GM18526 (cell line): ENCODE results near the gene TMEM154.

Source experiments
- POLR2A ChIP-seq: IDR thresholded peaks from 3 replicates; pipeline ENCODE4 v1.6.1; 2011; ENCODE audit not compliant: insufficient read length; ENCODE audit errors: extremely low read depth

TMEM154 gene

GRCh38 chr4:152594978-152595925, 84.5 kb downstream of the TMEM154 start:
- no peak for TF ChIP-seq POLR2A

DNA sequence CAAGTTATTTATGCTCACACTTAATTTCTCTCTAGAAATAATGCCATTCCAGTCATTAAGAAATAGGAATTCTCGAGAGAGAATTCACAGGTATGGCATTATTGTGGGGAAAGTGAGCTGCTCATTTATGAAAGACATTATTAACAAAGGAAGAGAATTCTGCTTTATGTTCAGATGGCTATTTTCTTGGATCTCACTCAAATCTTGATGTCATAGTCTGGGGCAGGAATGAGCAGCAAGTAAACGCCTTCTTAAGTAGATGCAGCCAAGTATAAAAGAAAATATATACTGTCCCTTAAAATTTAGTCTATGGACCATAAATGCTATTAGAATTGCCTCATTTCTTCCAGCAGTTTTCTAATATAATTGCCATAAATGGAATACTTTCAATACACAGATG, 85.7 kb downstream of the TMEM154 start:
- TF ChIP-seq POLR2A, result no peak

- no peak for TF ChIP-seq POLR2A
These were observed 87.9 kb downstream of the TMEM154 start for GRCh38 chr4:152591876-152592275.

DNA sequence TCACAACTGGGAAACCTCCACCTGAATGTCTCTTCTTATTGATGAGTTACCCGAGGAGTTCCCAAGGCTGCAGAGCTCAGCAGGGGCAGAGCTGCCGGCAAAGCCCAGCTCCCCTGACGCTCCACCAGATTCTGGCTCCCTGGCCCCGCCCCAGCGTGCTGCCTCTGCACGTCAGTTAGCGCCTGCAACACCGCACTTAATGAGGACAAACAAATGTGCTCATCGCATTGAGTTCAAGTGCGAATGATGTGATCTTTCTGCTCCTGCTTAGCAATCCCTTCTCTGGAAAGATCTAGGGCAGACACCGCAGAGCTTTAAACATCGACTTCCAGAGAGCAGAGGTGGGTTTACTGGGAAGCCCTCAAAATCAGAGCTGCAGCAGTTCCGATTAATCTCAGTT, 88.4 kb downstream of the TMEM154 start:
- no peak for TF ChIP-seq POLR2A

GRCh38 chr4:152590179-152591031, 89.4 kb downstream of the TMEM154 start:
- TF ChIP-seq POLR2A, result no peak

DNA sequence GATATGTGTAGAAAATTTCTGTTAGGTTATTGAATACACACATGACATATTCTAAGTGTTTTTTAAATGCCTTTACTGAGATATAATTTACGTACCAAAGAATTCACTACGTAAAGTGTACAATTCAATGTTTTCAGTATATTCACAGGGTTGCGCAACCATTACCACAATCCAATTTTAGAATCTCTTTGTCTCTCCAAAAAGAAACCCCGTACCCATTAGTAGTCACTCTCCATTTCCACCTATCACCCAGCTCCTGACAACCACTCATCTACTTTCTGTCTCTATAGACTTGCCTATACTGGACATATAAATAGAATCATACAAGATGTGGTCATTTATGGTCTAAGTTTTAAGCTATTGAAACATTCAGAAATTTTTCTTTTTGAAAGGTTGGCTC, 90.9 kb downstream of the TMEM154 start:
- TF ChIP-seq POLR2A, result no peak

DNA sequence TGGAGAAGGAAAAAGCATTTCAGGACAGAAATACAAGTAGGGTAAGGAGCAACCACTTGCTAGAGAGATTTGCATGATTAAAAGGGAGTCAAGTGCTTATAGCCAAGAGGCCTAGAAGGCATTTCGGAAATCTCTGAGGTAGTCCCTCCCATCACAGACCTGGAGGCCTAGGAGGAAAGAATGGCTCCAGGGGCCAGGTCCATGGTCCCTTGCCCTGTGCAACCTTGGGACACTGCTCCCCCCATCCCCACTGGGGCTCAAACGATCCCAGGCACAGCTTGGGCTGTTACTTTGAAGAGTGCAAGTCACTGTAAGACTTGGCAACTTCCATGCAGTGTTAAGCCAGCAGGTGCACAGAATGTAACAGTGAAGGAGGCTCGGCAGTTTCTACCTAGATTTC, 92.7 kb downstream of the TMEM154 start:
- TF ChIP-seq POLR2A, result no peak

DNA sequence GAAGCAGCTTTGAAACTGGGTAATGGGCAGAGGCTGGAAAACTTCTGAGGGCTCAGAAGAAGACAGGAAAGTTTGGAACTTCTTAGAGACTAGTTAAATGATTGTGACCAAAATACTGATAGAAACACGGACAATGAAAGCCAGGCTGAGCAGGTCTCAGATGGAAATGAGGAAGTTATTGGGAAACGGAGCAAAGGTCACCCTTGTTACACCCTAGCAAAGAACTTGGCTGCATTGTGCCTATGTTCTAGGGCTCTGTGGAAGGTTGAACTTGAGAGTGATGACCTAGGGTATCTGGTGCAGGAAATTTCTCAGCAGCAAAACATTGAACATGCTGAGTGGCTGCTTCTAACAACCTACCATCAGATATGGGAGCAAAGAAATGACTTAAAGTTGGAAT, 93.1 kb downstream of the TMEM154 start:
- no peak for TF ChIP-seq POLR2A

DNA sequence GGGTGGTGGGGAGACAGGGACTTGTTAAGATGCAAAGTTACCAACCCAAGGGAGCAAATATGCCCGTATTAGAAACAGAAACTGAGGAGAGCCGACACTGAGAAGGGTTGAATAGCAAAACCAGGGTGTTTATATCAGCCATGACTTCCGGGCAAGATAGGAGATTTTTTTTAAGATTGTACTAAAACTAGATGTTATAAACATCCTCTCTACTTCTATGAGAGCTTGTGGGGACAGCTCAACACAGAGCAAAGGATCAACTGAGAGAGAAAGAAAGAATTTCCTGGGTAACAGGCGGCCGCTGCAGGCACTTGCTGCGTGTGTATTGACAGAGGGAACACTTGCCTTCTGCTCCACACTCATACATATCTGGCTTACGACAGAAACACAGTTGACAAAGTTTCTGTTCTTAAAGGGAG, 94.8 kb downstream of the TMEM154 start:
- TF ChIP-seq POLR2A, result no peak

- TF ChIP-seq POLR2A, result no peak
These were observed 98.1 kb downstream of the TMEM154 start for GRCh38 chr4:152581536-152582160.

DNA sequence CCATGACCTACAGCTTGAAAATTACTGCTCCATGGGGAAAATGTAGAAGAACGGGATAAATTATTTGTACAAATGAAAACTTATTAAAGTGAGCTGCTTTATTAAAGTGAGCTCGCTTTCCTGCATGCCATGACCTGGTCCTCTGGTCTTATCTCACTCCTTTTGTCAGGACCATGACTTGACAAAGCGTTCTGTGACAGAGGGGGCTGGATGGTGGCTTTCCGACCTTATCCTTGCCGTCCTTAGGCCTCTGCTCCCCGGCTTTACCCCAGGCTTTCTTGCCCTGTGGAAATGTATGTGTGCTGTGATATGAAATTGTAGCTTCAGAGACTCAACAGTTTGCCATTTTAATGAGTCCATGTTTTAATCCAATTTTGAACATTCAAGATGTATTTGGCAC, 99.9 kb downstream of the TMEM154 start:
- TF ChIP-seq POLR2A, result no peak

DNA sequence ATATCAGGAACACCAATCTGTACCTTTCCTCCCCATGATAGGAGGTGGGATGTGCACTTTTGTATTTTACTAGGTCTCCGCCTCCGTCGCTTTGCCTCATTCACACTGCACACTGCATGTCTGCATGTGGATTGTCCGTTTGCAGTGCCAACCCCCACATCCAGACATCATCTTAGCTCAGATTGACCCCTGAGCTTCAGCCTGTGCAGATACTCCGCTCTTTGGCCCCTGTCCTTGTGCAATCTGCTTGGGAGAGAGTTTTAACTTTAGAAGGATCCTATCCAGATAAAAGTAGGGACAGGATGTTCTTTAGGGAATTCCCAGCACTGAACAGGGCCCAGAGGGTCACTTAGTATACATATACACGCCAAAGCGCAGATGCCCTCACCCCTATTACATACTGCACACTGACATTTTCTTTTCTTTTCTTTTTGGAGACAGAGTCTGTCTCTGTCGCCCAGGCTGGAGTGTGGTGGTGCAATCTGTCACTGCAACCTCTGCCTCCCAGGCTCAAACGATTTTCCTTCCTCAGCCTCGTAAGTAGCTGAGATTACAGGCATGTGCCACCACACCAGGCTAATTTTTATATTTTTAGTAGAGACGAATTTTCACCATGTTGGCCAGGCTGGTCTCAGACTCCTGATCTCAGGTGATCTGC, 100.6 kb downstream of the TMEM154 start:
- TF ChIP-seq POLR2A, result no peak

DNA sequence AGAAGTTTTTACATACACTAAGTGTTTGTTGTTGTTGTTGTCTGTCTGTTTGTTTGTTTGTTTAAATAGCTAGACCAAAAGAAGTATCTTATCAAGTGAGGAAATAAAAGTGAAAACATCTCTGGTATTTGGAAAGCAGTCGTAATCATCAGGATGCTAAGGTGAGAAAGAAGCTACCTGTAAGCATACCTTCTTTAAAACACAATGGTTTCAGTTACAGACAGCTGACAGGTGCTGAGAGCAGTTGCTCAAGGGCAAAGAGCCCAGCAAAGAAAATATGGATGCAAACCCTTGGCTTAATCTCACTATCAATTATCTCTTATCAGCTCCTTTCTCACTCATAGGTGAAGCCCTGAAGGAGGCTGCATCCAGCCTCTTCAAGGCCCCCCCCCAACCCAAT, 101.1 kb downstream of the TMEM154 start:
- no peak for TF ChIP-seq POLR2A

DNA sequence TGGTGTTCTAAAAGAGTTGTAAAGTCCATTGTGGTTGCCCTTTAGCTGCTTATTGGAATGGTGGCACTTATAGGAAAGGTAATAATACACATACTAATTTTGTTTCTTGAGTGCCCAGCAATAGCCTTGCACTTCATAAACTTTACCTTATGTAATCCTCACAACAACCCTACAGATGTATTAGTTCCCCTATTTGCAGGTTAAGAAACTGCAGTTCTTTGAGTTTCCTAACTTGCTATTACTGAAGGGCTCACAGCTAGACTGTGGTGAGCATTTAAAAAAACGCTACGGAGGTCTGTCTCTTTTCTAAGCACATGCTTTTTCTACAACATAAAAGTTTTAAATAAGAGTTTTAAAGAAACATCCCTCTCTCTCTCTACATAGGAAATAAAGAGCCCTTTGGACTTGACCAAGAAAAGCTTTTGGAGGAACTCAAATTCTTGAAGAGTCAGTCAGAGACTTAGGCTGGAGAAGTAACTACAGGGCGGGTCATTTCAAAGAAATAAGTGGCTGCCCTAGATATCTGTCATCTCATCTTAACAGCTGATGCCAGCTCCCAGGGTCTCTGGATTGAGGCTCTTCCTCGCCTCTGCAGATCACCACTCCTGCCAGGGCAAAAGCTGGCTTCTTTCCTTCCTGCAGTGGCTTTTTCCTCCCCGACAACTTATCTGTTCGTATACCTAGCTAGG, 101.9 kb downstream of the TMEM154 start:
- no peak for TF ChIP-seq POLR2A
